GM18517 (cell line): ENCODE data around the gene BAD.
"Not testable (repeated sequence)": the region's sequence is repeated elsewhere in the genome, so short reads cannot be mapped to it uniquely, and the experiment has no call there.

ENCODE experiments used
- ATAC-seq: cut with Tn5 transposase; IDR thresholded peaks from one replicate; pipeline ENCODE4 v1.9.1; 2021; ENCODE audit warnings: mild to moderate bottlenecking, moderate library complexity; ENCODE audit not compliant: unreplicated experiment

The BAD gene

GRCh38 chr11:64284048-64284961 is at the start of gene BAD:
TSS of gene BAD (minus strand) at chr11:64284665. CDS start at chr11:64284368, 297 bp downstream.
- peak; percentile 55 for ATAC-seq

DNA sequence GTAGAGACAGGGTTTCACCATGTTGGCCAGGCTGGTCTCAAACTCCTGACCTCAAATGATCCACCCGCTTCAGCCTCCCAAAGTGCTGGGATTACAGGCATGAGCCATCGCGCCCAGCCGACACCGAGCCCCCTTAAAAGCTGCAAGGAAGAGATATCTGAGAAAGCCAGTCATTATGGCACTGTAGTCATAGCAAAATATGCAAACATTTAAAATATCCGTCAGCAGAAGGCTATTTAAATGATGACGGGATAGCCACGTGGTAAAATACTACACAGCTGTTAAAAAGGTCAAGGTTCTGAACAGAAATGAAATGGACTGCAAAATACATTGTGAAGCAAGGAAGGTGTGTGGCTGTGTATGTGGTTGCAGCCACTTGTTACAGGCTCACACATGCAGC is 49.1 kb upstream of the BAD start:
- ATAC-seq: no peak

GRCh38 chr11:64331569-64332371 is 47.3 kb upstream of the BAD start:
- peak; percentile 37 for ATAC-seq

DNA sequence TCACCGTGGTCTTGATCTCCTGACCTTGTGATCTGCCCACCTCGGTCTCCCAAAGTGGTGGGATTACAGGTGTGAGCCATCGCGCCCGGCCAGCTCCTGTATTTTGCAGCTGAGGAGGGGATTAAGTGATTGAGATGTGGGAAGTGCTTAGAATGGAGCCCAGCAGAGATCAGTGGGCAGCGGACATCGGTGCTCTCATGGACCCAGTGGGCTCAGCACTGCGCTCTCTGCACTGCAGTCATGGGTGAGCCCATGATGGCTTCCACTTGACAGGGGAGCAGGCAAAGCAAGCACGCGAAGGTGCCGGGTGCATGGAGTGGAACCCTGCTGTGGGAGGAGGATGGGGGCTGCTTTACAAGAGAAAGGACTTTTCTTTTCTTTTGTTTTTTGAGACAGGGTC is 46.4 kb upstream of the BAD start:
- ATAC-seq: no peak

DNA sequence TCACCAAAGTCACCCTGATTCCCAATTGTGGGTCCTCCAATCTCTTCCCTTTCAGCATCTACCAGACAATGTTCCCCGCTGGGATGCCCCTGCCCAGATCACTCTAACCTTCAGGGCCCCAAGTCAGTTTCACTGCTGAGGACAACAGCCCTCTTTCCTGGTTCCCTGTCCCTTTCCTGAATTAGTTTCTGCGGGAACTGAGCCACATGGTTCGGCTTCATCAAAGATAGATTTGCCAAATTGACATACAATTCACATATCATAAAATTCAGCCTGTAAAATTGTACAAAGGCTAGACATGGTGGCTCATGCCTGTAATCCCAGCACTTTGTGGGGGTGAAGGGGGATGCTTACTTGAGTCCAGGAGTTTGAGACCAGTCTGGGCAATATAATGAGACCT is 43.5 kb upstream of the BAD start:
- ATAC-seq: no peak

DNA sequence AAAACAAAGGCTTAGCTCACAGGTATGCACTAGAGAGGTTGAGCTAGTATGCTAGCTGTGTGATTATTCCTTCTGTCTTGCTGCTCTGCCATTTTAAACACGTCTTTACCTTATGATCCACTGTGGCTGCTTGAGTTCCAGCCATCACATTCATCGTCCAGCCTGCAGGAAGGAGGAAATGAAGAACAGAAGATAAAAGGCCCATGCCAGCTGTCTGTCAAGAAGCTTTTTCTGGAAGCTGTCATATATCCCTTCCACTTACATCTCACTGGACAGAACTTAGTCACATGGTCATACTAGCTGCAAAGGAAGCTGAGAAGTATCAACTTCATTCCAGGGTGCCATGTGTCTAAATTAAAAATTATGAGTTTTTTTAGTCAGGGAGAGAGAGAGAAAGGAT is 42.9 kb upstream of the BAD start:
- ATAC-seq: no peak

GRCh38 chr11:64324692-64325469 is 40.4 kb upstream of the BAD start:
- no peak for ATAC-seq

DNA sequence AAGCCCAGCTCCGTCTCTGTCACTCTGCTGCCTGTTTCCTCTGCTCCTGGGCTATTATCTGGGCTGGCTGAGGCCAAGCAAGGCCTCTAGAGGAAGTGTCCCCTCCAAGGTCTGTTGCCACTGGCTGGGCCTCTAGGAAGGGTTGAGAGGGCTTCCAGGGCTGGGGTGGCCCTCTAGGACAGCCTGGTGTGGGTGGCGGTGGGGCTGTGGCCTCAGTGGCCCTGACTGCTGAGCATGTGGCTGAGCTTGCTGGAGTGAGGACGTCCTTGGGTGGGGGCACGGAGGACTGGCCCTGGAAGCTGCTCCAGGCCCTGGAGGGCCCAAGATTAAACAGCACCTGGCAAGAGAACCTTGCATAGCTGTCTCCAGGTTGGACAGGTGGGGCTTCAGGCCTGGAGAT is 39.5 kb upstream of the BAD start:
- ATAC-seq: not testable (repeated sequence)

- ATAC-seq: no peak
Measured at GRCh38 chr11:64323373-64323772, 38.9 kb upstream of the BAD start.

GRCh38 chr11:64322925-64323260 is 38.4 kb upstream of the BAD start:
- no peak for ATAC-seq

DNA sequence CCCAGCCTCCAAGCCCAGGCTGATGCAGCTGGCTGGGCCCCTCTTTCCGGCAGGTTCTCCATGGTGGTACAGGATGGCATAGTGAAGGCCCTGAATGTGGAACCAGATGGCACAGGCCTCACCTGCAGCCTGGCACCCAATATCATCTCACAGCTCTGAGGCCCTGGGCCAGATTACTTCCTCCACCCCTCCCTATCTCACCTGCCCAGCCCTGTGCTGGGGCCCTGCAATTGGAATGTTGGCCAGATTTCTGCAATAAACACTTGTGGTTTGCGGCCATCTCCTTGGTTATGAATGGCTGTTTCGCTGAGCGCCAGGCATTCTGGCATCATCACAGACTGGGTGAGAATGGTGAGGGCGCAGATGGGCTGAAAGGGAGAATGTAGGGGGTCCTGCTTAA is 37.1 kb upstream of the BAD start:
- ATAC-seq: no peak

GRCh38 chr11:64321026-64321425 is 36.6 kb upstream of the BAD start:
- no peak for ATAC-seq

- no peak for ATAC-seq
Measured at GRCh38 chr11:64320556-64320955, 36.1 kb upstream of the BAD start.

GRCh38 chr11:64318766-64319761 is 34.6 kb upstream of the BAD start:
- no peak for ATAC-seq

DNA sequence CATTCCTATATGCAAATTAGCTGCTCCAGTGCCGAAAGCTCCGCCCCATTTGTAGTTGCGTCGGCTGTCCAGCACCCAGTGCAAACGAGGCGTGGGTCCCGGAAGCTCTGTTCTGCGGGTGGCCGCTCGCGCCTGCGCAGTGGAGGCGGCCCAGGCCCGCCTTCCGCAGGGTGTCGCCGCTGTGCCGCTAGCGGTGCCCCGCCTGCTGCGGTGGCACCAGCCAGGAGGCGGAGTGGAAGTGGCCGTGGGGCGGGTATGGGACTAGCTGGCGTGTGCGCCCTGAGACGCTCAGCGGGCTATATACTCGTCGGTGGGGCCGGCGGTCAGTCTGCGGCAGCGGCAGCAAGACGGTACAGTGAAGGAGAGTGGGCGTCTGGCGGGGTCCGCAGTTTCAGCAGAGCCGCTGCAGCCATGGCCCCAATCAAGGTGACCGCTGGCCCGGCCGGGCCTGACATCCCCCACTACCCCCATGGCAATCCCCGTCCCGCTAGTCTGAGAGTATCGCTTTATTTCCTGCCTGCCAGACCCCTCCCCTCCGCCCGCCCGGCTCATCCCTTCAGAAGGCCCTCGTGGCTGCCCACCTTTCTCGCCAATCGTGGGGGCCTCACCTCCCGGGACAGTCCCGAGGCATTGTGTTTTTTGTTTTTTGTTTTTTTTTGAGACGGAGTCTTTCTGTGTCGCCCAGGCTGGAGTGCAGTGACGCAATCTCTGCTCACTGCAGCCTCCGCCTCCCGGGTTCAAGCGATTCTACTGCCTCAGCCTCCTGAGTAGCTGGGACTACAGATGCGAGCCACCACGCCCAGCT is 33.7 kb upstream of the BAD start, which contains the start of gene PRDX5:
PRDX5 (plus strand) TSS at position 161 of the 805 bp plus-strand sequence; CDS start at position 256, 95 bp downstream.
- peak; percentile 69 for ATAC-seq

- ATAC-seq: peak; percentile 62
Measured at GRCh38 chr11:64317325-64317960, 33.0 kb upstream of the BAD start, which contains the start of gene TRMT112. TSS of gene TRMT112 (minus strand) at chr11:64317559. CDS start at chr11:64317526, 33 bp downstream.

- peak; percentile 11 for ATAC-seq
Measured at GRCh38 chr11:64316672-64317324, 32.3 kb upstream of the BAD start.
